ENCODE results near the gene IGSF21. TPM values are rescaled to one million over a fixed set of nuclear protein-coding genes. Genes with fewer than 3 reads are reported as not detected.
A peak's percentile ranks its signal among the peaks of the same experiment; 100 is the strongest.

IGSF21 gene
- total and polyA plus RNA-seq, 12 donors: 0.18 to 16.4 (median 7.0) TPM

GRCh38 chr1:18060366-18060765 is 47.2 kb upstream of the IGSF21 start:
- H3K36me3 ChIP-seq (replicated peaks in 1 of 2): no peaks in the 10 kb centered on the region
- intact Hi-C loops (cut with DNase I): no loop called here
- no peaks in the 10 kb centered on the region for H3K9me3 ChIP-seq (replicated peaks in 1 of 3)
- no peak for DNase-seq
- no peak overlapping the region for H3K27ac ChIP-seq
- H3K4me1 ChIP-seq (replicated peaks in 1 of 2): no peaks in the 10 kb centered on the region
- H3K4me3 ChIP-seq: no peak overlapping the region
- no peaks in the 10 kb centered on the region for H3K27me3 ChIP-seq
- WGBS, 4 donors: 87 to 93% (median 89%) methylated on average over 14 of the region's 14 CpGs
- no peak for TF ChIP-seq CTCF (IDR thresholded peaks at IDR 0.05)
- TF ChIP-seq POLR2A (IDR thresholded peaks at IDR 0.05): no peak

- H3K36me3 ChIP-seq (replicated peaks in 1 of 2): no peaks in the 10 kb centered on the region
- no peaks in the 10 kb centered on the region for H3K9me3 ChIP-seq (replicated peaks in 1 of 3)
- WGBS, 4 donors: 57 to 68% (median 62%) methylated on average over 3 of the region's 3 CpGs
- intact Hi-C loops (cut with DNase I): no loop called here
- H3K27me3 ChIP-seq: no peaks in the 10 kb centered on the region
- no peaks in the 10 kb centered on the region for H3K4me1 ChIP-seq (replicated peaks in 1 of 2)
- DNase-seq: no peak
- H3K27ac ChIP-seq: no peak overlapping the region
- no peak overlapping the region for H3K4me3 ChIP-seq
- no peak for TF ChIP-seq POLR2A (IDR thresholded peaks at IDR 0.05)
- no peak for TF ChIP-seq CTCF (IDR thresholded peaks at IDR 0.05)
Measured at GRCh38 chr1:18062185-18062584, 45.4 kb upstream of the IGSF21 start.

- 6 to 12% (median 10%) methylated on average over 3 to 7 of the region's 7 CpGs for WGBS, 4 donors
- Histone ChIP-seq H3K4me3 (no peak overlapping the region), H3K9me3 (replicated peaks in 1 of 3) (no peaks in the 10 kb centered on the region), H3K27ac (no peak overlapping the region), H3K36me3 (replicated peaks in 1 of 2) (no peaks in the 10 kb centered on the region), H3K4me1 (replicated peaks in 1 of 2) (no peaks in the 10 kb centered on the region), H3K27me3 (no peaks in the 10 kb centered on the region)
- intact Hi-C loops (cut with DNase I): no loop called here
- peak in 4 of 7 donors; percentile 26 to 48 (median 38) for DNase-seq
- no peak for TF ChIP-seq CTCF (IDR thresholded peaks at IDR 0.05)
- TF ChIP-seq POLR2A (IDR thresholded peaks at IDR 0.05): no peak
Measured at GRCh38 chr1:18064534-18064933, 43.1 kb upstream of the IGSF21 start.

- Histone ChIP-seq H3K9me3 (replicated peaks in 1 of 3) (no peaks in the 10 kb centered on the region), H3K4me1 (replicated peaks in 1 of 2) (no peaks in the 10 kb centered on the region), H3K27me3 (no peaks in the 10 kb centered on the region), H3K27ac (no peak overlapping the region), H3K36me3 (replicated peaks in 1 of 2) (no peaks in the 10 kb centered on the region), H3K4me3 (no peak overlapping the region)
- 79 to 87% (median 85%) methylated on average over 5 of the region's 5 CpGs for WGBS, 4 donors
- TF ChIP-seq CTCF (IDR thresholded peaks at IDR 0.05) (no peak), POLR2A (IDR thresholded peaks at IDR 0.05) (no peak)
- intact Hi-C loops (cut with DNase I): no loop called here
- no peak for DNase-seq
Measured at GRCh38 chr1:18066576-18066975, 41.0 kb upstream of the IGSF21 start.
